NCI-H1436 (cell line): ENCODE data around the gene CCNY.
"Not testable (repeated sequence)": the region's sequence is repeated elsewhere in the genome, so short reads cannot be mapped to it uniquely, and the experiment has no call there.

Experiments
- DNase-seq: peaks from one replicate; lab custom pipeline; 2025; lab: John Stamatoyannopoulos, UW

Gene CCNY

GRCh38 chr10:35517431-35518181 is 181.3 kb downstream of the CCNY start:
- DNase-seq, result no peak

- DNase-seq, result not testable (repeated sequence)
Observed at GRCh38 chr10:35518187-35518586, 181.9 kb downstream of the CCNY start.

- no peak for DNase-seq
Observed at GRCh38 chr10:35520996-35521395, 184.7 kb downstream of the CCNY start.

- DNase-seq, result no peak
Observed at GRCh38 chr10:35523670-35524225, 187.4 kb downstream of the CCNY start.

DNA sequence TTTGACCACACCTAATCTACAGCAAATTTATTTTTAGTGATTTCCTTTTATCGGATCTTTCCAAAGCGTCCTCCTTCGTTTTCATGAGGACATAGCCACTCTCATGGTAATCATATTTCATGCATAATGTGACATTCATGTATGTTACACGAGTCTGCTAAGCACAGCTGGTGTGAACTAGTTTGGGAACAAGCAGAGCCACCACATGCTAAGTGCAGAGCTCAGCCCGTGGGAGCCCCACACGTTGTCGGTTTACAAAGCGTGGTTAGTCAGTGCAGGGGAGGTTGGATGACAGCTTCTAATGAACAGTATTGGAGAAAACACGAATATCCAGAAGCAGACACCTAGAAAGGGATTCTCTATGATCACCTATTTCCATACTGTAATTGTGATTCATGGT is 190.4 kb downstream of the CCNY start:
- DNase-seq, result no peak

GRCh38 chr10:35532141-35532540 is 195.8 kb downstream of the CCNY start:
- DNase-seq, result no peak

DNA sequence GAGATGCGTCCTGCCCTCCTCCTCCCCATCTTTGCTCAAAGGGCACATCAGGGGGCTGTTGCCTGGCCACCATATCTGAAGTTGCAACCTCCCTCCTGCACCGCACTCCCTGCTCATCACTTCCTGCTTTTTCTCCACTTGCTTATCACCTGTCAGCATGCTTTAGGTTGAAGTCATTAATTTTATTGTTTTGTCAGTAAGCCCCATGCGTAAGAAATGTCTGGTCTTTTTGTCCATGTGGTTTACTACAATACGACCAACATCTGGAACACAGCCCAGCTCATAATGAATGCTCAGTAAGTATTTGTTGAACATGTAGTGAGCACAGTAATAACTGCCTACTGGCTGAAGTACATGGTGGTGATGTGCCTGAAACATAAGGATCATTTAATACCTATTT is 197.3 kb downstream of the CCNY start:
- no peak for DNase-seq

DNA sequence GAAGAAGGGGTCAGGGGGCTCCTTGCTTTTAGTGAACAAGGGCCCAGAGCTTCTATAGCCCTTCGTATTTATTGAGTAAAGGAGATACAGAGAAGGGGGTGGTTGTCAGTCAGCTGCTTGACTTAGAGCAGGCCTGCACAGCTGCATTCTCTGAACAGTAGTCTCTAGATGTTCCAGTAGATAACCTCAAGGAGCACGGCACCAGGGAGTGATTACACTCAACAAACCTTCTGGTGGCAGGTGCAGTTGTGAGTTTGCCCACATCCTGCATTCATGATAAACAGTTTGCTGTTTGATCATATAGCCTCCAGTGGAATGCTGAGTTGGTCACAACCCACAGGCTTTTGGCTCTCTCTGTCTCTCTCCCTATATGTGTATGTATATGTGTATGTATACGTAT is 198.8 kb downstream of the CCNY start:
- DNase-seq, result no peak

DNA sequence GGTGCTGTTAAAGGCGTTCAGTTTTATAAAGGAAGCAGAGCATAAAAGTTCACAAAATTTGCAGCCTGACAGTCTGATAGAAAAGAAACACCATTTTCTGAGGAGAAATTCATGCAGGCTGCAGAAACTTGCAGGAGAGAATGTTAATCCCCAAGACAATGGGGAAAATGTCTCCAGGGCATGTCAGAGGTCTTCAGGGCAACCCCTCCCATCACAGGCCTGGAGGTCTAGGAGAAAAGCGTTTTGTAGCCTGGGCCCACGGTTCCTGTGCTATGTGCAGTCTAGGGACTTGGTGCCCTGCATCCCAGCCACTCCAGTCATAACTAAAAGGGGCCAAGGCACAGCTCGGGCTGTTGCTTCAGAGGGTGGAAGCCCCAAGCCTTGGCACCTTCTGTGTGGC is 200.5 kb downstream of the CCNY start:
- DNase-seq, result no peak

DNA sequence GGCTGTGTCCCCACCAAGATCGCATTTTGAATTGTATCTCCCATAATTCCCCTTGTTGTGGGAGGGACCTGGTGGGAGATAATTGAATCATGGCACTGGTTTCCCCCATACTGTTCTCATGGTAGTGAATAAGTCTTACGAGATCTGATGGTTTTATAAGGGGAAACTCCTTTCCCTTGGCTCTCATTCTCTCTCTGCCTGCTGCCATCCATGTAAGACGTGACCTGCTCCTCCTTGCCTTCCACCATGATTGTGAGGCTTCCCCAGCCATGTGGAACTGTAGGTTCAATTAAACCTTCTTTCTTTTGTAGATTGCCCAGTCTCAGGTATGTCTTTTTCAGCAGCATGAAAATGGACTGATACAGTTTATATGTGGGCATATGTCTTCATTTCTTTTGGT is 201.6 kb downstream of the CCNY start:
- DNase-seq, result not testable (repeated sequence)

GRCh38 chr10:35540296-35541164 is 204.2 kb downstream of the CCNY start:
- DNase-seq, result no peak

- no peak for DNase-seq
Observed at GRCh38 chr10:35541720-35542119, 205.4 kb downstream of the CCNY start.

DNA sequence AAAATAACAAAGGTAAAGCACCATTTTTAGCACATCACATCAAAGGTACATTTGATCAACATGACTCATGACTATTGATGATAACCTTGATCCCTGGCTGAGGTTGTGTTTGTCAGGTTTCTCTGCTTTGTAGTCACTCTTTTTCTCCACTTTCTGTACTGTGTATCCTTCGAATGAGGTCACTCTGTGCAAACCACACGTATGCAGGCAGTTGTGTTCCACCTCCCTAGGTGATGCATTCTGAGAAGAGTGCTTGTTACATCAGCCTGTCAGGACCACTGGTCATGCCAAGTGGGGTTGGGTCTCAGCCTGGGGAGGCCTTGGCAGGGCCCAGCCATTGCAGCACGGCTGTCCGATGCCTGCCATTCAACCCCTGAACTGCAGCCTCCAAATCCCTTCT is 206.0 kb downstream of the CCNY start:
- no peak for DNase-seq

DNA sequence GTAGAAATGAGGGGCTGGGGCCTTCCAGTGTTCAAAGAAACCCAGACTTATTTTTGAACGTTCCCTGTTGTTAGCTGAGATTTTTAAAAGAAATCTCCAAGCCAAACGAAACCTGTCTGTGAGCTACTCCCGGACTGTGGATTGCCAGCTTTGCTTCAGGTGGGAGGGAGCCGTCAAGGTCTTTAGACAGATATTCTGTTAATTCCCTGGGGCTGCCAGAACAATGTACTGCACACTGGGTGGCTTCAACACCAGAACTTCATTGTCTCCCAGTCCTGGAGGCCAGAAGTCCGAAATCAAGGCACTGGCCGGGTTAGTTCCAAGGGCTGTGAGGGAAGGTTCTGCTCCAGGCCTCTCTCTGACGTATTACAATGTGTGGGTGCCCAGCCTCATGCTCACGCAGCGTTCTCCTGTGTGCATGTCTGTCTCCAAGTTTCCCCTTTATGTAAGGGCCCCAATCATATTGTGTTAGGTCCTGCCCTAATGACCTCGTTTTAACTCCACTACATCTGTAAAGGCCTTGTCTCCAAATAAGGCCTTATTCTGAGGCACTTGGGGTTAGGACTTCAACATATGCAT is 208.9 kb downstream of the CCNY start:
- no peak for DNase-seq

DNA sequence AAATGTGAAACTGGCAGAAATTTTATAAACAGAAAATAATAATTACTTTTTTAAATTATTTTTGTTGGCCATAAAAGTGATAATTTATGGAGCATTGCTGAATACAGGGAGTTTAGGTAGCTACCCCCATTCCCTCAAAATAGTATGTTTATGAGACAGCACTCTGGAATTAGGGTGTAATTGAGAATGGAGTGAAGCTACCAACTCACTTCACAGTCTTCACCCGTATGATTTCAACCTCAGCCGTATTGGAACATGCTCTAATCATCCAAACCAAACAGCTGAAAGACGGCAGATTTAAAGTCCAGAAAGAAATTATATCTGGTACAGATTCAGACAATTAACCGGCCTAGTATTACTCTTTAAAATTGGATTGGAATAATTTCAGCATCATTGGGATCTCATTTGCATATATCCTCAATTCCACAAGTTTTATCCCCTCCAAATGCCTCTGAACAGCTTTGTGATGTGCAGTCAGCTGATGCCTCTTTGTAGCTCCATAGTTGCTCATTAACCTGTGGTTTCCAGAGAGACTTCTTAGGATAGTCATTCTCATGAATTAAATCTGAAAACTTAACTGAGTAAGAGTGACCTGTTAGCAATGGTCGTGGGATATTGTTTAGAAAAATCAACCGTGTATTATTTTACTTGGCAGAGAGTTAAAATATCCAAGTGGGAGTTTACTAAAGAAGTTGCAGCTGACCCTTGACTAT is 209.7 kb downstream of the CCNY start:
- DNase-seq, result no peak

DNA sequence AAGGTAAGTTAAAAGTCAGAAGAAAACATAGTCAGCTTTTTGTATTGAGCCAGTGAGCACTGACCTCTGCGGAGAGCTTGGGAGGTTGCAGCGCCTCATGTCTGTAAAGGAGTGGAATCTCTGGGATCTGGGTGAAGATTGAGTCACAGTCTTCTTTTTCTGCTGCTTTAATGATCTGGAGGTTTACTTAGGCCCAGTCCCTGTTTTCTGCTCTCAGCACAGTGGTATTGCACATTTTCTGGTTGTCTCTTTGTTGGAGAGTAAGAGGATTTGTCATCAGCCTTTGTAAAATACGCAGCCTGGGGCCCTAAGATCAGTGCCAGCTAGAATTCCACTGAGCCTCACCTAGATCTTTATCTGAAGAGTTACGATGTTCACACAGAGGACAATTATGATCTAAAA is 210.5 kb downstream of the CCNY start:
- no peak for DNase-seq

DNA sequence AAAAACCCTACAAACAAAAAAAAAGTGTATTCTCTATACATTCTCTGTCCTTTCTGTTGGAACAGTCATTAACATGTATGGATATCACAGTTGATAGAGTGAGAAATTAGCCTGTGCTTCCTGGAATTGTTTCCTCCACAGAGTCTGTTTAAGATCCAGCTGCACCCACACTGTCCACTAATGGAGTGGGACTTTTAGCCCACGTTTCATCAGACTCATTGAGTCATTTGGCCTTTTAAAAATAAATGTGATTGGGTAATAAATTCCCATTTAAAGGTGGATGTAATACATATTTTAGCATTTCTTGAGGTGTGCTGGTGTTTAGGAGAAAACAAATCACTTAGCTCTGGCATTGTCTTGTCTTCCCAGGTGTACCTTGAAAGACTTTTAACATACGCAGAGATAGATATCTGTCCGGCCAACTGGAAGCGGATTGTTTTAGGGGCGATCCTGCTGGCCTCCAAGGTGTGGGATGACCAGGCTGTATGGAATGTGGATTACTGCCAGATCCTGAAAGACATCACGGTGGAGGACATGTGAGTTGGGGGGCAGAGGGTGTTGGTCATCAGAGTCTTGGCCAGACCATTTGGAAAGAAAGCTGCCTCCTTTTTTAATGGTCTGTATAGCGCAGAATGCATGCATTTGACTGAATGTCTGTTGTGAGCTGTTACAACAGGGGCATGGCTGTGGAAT is 216.5 kb downstream of the CCNY start:
- no peak for DNase-seq

GRCh38 chr10:35554036-35554435 is 217.7 kb downstream of the CCNY start:
- no peak for DNase-seq

- no peak for DNase-seq
Observed at GRCh38 chr10:35554461-35555056, 218.2 kb downstream of the CCNY start.

- DNase-seq, result no peak
Observed at GRCh38 chr10:35555962-35556930, 219.9 kb downstream of the CCNY start.
